Mucosa of descending colon (tissue), 3 donors: ENCODE results near the gene FAM111A. TPM values are rescaled to one million over a fixed set of nuclear protein-coding genes. Genes with fewer than 3 reads are reported as not detected.

Source experiments
- ATAC-seq: fragments of 200-7000 bp; cut with Tn5 transposase; one replicate; pipeline ENCODE4 v1.9.1; 2020; ENCODE audit warnings: mild to moderate bottlenecking, moderate library complexity
- DNase-seq, 3 donors: peaks; one replicate each; pipeline ENCODE4 v3.0.0-alpha.2; 2020
- H3K36me3 ChIP-seq: fragments of 200-600 bp; one replicate; pipeline ENCODE4 v1.8.0; 2021; ENCODE audit warnings: low read depth, mild to moderate bottlenecking
- H3K4me1 ChIP-seq: fragments of 200-600 bp; one replicate; pipeline ENCODE4 v1.8.0; 2021; ENCODE audit warnings: low read depth, mild to moderate bottlenecking
- H3K4me3 ChIP-seq: fragments of 200-600 bp; one replicate; pipeline ENCODE4 v1.8.0; 2021; ENCODE audit warnings: mild to moderate bottlenecking
- H3K9me3 ChIP-seq: fragments of 200-600 bp; one replicate; pipeline ENCODE4 v1.8.0; 2021; ENCODE audit warnings: mild to moderate bottlenecking
- CTCF ChIP-seq: fragments of 200-600 bp; IDR thresholded peaks from one replicate; pipeline ENCODE4 v1.8.0; 2022; ENCODE audit warnings: antibody characterized with exemption, mild to moderate bottlenecking
- intact Hi-C, 2 donors: fragments of 100-400 bp; cut with DNase I in 1 of 2; cut with micrococcal nuclease in 1 of 2; formaldehyde crosslinking; loops; one replicate each; pipeline versions ENCODE4 v1.11.0 to v1.11.1; 2022; cut with DNase I, micrococcal nuclease
- total RNA-seq, 3 donors: library from RNA; stranded (reverse); fragmentation: NEBNext Ultra II Directional in 2 of 3; extraction: Animal tissue kit (Norgen Biotek cat#: 25700) in 2 of 3; gene quantifications; one replicate each; pipeline versions ENCODE4 v1.2.1 to v1.2.4, GENCODE V29; 2021 to 2023
- donor health status: DM: no; HTN: no; CAD: no; lungs with moderate emphysema.
- donor health status: DM: no; HTN: no; CAD: no.
- donor health status: DM: no; HTN: yes; CAD: no.

Gene FAM111A
- total RNA-seq, 3 donors from 2014 or later: 33.6 to 36.0 (median 35.6) TPM

DNA sequence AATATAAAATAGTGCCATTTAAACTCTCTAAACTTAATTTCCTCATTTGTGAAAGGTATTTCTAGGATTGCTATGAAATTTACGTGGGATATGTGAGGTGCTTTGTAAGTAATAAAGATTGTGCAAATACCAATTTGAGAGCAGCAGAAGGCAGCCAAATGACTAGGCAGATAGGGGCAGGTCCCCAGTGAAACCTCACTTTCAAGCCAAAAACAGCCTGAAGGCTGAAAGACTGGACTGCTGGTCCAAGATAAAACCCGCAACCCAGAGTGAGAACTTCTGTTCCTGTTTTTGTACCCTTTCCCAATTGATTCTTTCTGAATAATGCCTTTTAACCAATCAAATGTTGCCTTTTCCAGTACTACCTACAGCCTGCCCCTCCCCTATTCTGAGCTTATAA is 36.5 kb downstream of the FAM111A start:
- DNase-seq: no peak
- intact Hi-C loops: no loop called here
- no peaks in the 10 kb centered on the region for H3K36me3 ChIP-seq
- no peak overlapping the region for H3K4me3 ChIP-seq
- H3K4me1 ChIP-seq: peaks cover 22% of the 10 kb centered on the region
- TF ChIP-seq CTCF: no peak
- no peaks in the 10 kb centered on the region for H3K9me3 ChIP-seq
- ATAC-seq: no peak

- peaks cover 28% of the 10 kb centered on the region for H3K4me1 ChIP-seq
- no peak for ATAC-seq
These were observed 37.6 kb downstream of the FAM111A start for GRCh38 chr11:59180168-59180776.

GRCh38 chr11:59180907-59181306 is 38.3 kb downstream of the FAM111A start:
- Histone ChIP-seq H3K4me3 (no peak overlapping the region), H3K9me3 (no peaks in the 10 kb centered on the region), H3K4me1 (peaks cover 27% of the 10 kb centered on the region), H3K36me3 (no peaks in the 10 kb centered on the region)
- ATAC-seq (no peak), DNase-seq (no peak)
- intact Hi-C loops: no loop called here
- no peak for TF ChIP-seq CTCF

More at GRCh38 chr11:59180168-59180776, 37.6 kb downstream of the FAM111A start:
- H3K4me3 ChIP-seq: no peak overlapping the region
- no peaks in the 10 kb centered on the region for H3K9me3 ChIP-seq
- no peak for DNase-seq
- intact Hi-C loops: no loop called here
- no peaks in the 10 kb centered on the region for H3K36me3 ChIP-seq
- TF ChIP-seq CTCF: no peak

- Histone ChIP-seq H3K36me3 (no peaks in the 10 kb centered on the region), H3K4me1 (peaks cover 31% of the 10 kb centered on the region), H3K4me3 (no peak overlapping the region), H3K9me3 (no peaks in the 10 kb centered on the region)
- TF ChIP-seq CTCF: no peak
- ATAC-seq (no peak), DNase-seq (peak in 1 of 3 donors; percentile 49)
- intact Hi-C loops: no loop called here
These were observed 39.2 kb downstream of the FAM111A start for GRCh38 chr11:59181746-59182456.

DNA sequence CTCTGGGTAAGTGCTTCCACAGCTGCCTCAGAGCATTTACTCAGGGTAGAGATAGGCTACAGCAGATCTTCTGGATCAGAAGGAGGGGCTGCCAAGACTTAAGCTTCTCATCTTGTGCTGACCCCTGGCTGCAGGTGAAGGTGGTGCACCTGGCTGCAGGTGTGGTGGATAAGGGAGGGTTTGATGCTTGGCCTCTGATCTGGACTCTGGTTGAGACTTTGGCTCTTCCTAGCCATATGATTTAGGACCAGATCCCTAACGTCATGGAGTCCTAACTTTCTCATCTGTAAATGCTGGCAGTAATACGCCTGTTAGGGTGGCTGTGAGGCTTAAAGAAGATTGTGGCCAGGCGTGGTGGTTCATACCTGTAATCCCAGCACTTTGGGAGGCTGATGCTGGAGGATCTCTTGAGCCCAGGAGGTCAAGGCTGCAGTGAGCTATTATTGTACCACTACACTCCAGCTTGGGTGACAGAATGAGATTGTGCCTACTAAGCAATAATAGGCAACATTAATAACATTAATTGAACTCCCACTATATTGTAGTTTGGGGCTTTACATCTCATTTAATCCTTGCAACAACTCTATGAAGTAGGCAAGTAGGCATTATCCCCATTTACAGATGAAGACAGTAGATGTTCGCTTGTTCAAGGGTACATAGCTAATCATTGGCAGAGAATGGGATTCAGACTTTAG is 39.9 kb downstream of the FAM111A start:
- intact Hi-C loops: no loop called here

More for the DNA sequence above, 39.9 kb downstream of the FAM111A start:
- Histone ChIP-seq H3K4me1 (peaks cover 38% of the 10 kb centered on the region), H3K4me3 (no peak overlapping the region), H3K9me3 (no peaks in the 10 kb centered on the region), H3K36me3 (no peaks in the 10 kb centered on the region)
- DNase-seq (peak in 2 of 3 donors; percentile 84 to 86), ATAC-seq (peak; percentile 61)
- peak; percentile 74 for TF ChIP-seq CTCF
